Cardiac fibroblast (primary cell): ENCODE measurements around the gene TMEM222.

Experiments
- DNase-seq, 2 donors: peaks; one replicate each; pipeline versions ENCODE4 v3.0.0 to v3.0.0-alpha.2; 2010; ENCODE audit warnings: low read depth in 2 of 2
- H3K4me3 ChIP-seq, 2 donors: replicated peaks in 1 of 2; 1 replicate in 1 of 2; 2 replicates in 1 of 2; pipeline ENCODE4 v1.5.1; 2011; ENCODE audit warnings: low read depth in 2 of 2, low read length in 2 of 2, mild to moderate bottlenecking in 2 of 2, moderate library complexity in 1 of 2
- CTCF ChIP-seq: IDR thresholded peaks from one replicate; pipeline ENCODE4 v1.5.1; 2011; ENCODE audit warnings: low read depth, mild to moderate bottlenecking, low read length, inconsistent platforms

The TMEM222 gene

GRCh38 chr1:27346357-27346756, 24.4 kb downstream of the TMEM222 start:
- H3K4me3 ChIP-seq: no peak overlapping the region
- no peak for DNase-seq
- TF ChIP-seq CTCF: no peak

- no peak for DNase-seq
- no peak for TF ChIP-seq CTCF
- no peak overlapping the region for H3K4me3 ChIP-seq
These were observed 25.1 kb downstream of the TMEM222 start for GRCh38 chr1:27346991-27347624.

GRCh38 chr1:27348861-27349783, 27.2 kb downstream of the TMEM222 start:
- no peak for TF ChIP-seq CTCF
- no peak for DNase-seq
- H3K4me3 ChIP-seq: peak overlapping the region; percentile 41 to 43

- peak overlapping the region; percentile 41 to 43 for H3K4me3 ChIP-seq
- peak; percentile 60 to 82 for DNase-seq
- no peak for TF ChIP-seq CTCF
These were observed 28.1 kb downstream of the TMEM222 start for GRCh38 chr1:27349784-27350662.

- peak in 1 of 2 donors; percentile 74 for DNase-seq
- H3K4me3 ChIP-seq: peak overlapping the region in 1 of 2 donors; percentile 4
- no peak for TF ChIP-seq CTCF
These were observed 28.9 kb downstream of the TMEM222 start for GRCh38 chr1:27350663-27351540.
